C4-2B (cell line): ENCODE data around the gene LMO7.
A peak's percentile ranks its signal among the peaks of the same experiment; 100 is the strongest.

Experiments
- H3K27ac ChIP-seq: fragments of 450-650 bp; 2 replicates; pipeline ENCODE4 v1.5.1; 2017
- CTCF ChIP-seq: fragments of 450-650 bp; conservative IDR thresholded peaks from 2 replicates; pipeline ENCODE4 v1.5.1; 2017; ENCODE audit warnings: mild to moderate bottlenecking
- ZFX ChIP-seq: fragments of 450-650 bp; IDR thresholded peaks from 2 replicates; pipeline ENCODE4 v1.6.1; 2017

Gene LMO7

DNA sequence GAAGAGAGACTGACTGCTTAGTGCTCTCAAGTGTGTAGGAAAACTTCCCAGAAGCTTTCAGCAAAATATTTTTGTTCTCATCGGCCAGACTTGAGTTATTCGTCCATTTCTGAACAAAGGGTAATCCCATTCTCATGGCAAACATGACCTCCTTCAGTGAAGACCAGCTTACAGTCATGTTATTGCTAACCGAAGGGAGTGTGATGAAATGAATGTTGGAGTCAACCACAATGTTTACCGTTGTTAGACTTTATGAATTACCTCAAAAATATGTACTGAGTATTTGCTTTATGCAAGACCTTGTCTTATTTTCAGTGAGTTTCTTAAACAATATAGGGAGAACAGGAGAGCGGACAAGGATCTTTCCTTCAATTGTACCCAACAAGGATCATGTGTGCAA, 228.6 kb downstream of the LMO7 start:
- TF ChIP-seq ZFX (no peak), CTCF (no peak)
- H3K27ac ChIP-seq = no peak overlapping the region

DNA sequence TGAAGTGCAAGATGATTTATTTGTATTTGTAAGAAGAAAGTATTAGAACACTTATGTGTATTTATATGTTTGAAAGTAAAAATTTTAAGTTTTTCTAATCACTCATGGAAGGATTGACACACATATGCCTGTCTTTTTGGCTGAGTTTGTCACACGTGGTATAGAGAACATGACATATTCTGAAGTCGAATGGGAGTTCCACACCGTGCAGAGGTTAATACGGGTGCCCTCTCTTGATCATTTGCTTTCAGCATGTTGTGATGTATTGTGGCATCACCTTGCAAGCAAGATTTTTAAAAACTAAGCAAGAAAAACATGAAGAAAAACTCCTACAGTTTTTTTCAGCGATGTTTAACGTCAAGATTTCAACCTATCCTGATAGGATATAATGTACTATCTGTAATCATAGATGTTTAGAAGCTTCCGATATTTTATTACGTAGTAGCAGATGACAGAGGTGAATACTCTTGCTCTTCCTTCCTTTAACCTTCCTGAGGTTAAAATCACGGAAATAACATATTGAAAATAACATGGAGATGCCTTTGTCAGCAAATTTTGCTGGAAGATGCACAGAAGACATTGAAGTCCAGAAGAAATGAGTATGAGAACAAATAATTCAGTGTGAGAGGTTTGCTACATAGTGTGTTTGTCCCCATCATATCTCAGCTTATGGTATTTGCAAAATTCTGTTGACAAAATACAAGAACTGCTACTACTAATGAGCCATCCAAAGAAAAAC, 231.4 kb downstream of the LMO7 start:
- no peak overlapping the region for H3K27ac ChIP-seq
- TF ChIP-seq CTCF (no peak), ZFX (no peak)

DNA sequence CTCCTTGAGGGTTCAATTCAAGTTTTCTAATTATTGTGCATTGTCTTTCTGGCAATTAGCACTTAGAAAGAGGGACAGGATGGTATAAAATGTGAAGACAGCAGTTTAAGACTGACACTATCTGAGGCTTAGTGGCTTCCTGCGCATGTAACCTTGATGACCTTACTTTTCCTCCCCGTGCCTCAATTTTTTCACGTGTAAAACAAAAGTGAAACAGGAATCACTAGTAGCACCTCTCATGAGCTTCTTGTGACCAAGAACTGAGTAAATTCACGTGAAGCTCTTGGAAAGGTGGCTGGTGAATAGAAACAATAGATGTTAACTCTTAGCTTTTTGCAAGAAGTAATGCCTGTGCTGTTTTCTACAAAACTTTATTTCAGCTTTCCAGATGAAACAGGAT, 233.9 kb downstream of the LMO7 start:
- no peak overlapping the region for H3K27ac ChIP-seq
- TF ChIP-seq CTCF = no peak
- TF ChIP-seq ZFX = no peak

- H3K27ac ChIP-seq = no peak overlapping the region
- TF ChIP-seq ZFX = no peak
- peak; percentile 86 for TF ChIP-seq CTCF
Measured at GRCh38 chr13:75870397-75870903, 234.3 kb downstream of the LMO7 start.

DNA sequence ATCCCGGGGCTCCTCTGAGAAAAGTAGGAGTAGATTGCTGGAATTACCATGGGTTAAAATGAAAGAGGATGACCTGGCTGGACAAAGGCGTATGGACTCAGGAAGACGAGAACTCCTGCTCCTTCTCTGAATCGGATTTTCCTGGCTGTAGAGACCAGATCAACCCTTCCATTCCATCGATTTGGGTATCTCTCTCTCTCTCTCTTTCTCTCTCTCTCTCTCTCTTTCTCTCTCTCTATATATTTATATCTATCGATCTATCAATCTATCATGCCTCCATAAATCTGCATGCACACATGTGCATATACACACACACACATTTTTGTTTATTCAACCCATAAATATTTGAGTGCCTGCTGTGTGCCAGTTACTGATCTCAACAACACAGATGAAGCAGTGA, 234.9 kb downstream of the LMO7 start:
- TF ChIP-seq CTCF (no peak), ZFX (no peak)
- H3K27ac ChIP-seq = no peak overlapping the region

DNA sequence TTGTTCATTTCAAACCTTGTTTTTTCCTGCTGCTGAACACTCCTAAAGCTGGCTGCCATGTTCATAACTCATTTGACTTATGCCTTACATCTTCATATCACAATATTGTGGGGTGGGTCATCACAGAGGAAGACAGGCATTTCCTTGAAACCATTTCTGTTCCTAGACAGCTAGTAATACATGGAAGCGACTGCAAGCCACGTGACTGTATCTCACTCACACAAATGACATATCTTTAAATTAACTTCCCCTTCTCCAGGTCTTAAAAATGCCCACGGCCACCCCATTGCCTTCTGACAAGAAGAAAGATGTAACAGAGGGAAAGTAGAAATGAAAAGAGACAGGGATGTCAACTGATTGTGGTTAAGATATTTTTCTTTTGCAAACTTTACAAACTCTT, 236.8 kb downstream of the LMO7 start:
- TF ChIP-seq CTCF (no peak), ZFX (no peak)
- H3K27ac ChIP-seq = no peak overlapping the region

- H3K27ac ChIP-seq = no peak overlapping the region
- TF ChIP-seq ZFX = no peak
- TF ChIP-seq CTCF = no peak
Measured at GRCh38 chr13:75873494-75873893, 237.4 kb downstream of the LMO7 start.
